Kidney epithelial cell (primary cell): ENCODE results near the gene LETM1. TPM values are rescaled to one million over a fixed set of nuclear protein-coding genes. Genes with fewer than 3 reads are reported as not detected.

Source experiments
- DNase-seq: peaks from one replicate; pipeline ENCODE4 v3.0.0-alpha.2; 2010; ENCODE audit warnings: low read depth
- H3K27me3 ChIP-seq: 2 replicates; pipeline ENCODE4 v1.6.0; 2011; ENCODE audit warnings: low read length; ENCODE audit not compliant: control insufficient read depth, insufficient read depth
- H3K36me3 ChIP-seq: 2 replicates; pipeline ENCODE4 v1.5.1; 2011; ENCODE audit warnings: low read length; ENCODE audit not compliant: control insufficient read depth, insufficient read depth
- H3K4me3 ChIP-seq: 2 replicates; pipeline ENCODE4 v1.5.1; 2011; ENCODE audit warnings: low read depth, mild to moderate bottlenecking, control low read depth, low read length
- total RNA-seq: library from RNA; depleted of rRNA; stranded (reverse); fragments of >200 nt; gene quantifications from 2 replicates; pipeline ENCODE4 v1.2.3, GENCODE V29; 2015
- TF ChIP-seq, protein P1 (sequence below): IDR thresholded peaks from 2 replicates; pipeline ENCODE4 v1.5.1; 2011; ENCODE audit warnings: mild to moderate bottlenecking, moderate library complexity, low read length, control low read depth, inconsistent platforms; ENCODE audit not compliant: insufficient read depth, poor library complexity, severe bottlenecking

LETM1 gene
- total RNA-seq, 1 donor from 2014 or later, result 41.5 TPM

GRCh38 chr4:1900624-1901023 is 44.7 kb upstream of the LETM1 start:
- no peak for DNase-seq
- TF ChIP-seq, protein P1, sequence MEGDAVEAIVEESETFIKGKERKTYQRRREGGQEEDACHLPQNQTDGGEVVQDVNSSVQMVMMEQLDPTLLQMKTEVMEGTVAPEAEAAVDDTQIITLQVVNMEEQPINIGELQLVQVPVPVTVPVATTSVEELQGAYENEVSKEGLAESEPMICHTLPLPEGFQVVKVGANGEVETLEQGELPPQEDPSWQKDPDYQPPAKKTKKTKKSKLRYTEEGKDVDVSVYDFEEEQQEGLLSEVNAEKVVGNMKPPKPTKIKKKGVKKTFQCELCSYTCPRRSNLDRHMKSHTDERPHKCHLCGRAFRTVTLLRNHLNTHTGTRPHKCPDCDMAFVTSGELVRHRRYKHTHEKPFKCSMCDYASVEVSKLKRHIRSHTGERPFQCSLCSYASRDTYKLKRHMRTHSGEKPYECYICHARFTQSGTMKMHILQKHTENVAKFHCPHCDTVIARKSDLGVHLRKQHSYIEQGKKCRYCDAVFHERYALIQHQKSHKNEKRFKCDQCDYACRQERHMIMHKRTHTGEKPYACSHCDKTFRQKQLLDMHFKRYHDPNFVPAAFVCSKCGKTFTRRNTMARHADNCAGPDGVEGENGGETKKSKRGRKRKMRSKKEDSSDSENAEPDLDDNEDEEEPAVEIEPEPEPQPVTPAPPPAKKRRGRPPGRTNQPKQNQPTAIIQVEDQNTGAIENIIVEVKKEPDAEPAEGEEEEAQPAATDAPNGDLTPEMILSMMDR, result no peak
- no peak overlapping the region for H3K4me3 ChIP-seq
- no peaks in the 10 kb centered on the region for H3K27me3 ChIP-seq
- H3K36me3 ChIP-seq, result peaks cover 3% of the 10 kb centered on the region

DNA sequence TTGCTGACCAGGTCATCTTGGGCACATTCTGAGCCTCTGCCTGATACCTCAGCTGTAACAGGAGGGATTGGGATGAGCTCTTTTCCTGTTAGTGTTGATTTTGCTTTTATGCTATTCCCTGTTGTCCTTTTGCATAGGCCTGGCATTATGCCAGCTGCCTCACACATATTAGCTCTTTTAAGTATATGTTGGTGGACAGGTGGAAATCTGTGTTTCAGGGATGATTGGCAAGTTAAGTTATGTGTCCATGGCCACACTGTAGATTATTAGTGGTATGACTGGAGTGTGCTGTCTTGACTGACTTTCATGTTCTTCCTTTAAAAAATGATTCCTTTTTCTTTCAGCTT is 44.1 kb upstream of the LETM1 start:
- H3K36me3 ChIP-seq, result peaks cover 3% of the 10 kb centered on the region
- TF ChIP-seq, protein P1, result no peak
- H3K4me3 ChIP-seq, result no peak overlapping the region
- DNase-seq, result no peak
- H3K27me3 ChIP-seq, result no peaks in the 10 kb centered on the region

- DNase-seq, result no peak
- Histone ChIP-seq H3K27me3 (no peaks in the 10 kb centered on the region), H3K36me3 (peaks cover 3% of the 10 kb centered on the region), H3K4me3 (no peak overlapping the region)
- TF ChIP-seq, protein P1, result peak; percentile 71
Measured at GRCh38 chr4:1899149-1900086, 43.5 kb upstream of the LETM1 start.

GRCh38 chr4:1898681-1899080 is 42.7 kb upstream of the LETM1 start:
- Histone ChIP-seq H3K4me3 (no peak overlapping the region), H3K27me3 (no peaks in the 10 kb centered on the region), H3K36me3 (peaks cover 3% of the 10 kb centered on the region)
- TF ChIP-seq, protein P1, result no peak
- DNase-seq, result no peak

DNA sequence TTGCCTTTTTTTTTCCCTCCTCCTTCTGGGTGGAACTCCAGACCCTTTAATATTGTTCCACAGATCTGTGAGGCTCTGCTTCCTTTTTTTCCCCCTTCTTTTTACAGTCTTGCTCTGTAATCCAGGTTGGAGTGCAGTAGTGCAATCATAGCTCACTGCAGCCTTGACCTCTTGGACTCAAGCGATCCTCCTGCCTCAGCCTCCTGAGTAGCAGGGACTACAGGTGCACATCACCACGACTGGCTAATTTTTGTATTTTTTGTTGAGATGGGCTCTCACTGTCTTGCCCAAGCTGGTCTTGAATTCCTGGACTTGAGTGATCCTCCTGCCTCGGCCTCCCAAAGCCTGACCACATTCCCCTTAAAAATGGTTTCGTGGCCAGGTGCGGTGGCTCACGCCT is 42.1 kb upstream of the LETM1 start:
- Histone ChIP-seq H3K4me3 (no peak overlapping the region), H3K36me3 (peaks cover 3% of the 10 kb centered on the region), H3K27me3 (no peaks in the 10 kb centered on the region)
- no peak for DNase-seq
- TF ChIP-seq, protein P1, result no peak

DNA sequence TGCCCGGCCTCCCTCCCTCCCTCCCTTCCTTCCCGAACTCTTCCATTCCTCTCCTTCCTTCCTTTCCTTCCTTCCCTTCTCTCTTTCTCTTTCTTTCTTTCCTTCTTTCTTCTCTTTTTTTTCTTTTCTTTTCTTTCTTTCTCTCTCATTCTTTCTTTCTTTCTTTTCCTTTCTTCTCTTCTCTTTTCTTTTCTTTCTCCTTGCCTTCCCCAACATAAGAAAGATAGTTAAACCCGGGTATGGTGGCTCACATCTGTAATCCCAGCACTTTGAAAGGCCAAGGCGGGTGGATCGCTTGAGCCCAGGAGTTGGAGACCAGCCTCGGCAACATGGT is 40.7 kb upstream of the LETM1 start:
- H3K4me3 ChIP-seq, result no peak overlapping the region
- TF ChIP-seq, protein P1, result no peak
- H3K36me3 ChIP-seq, result peaks cover 2% of the 10 kb centered on the region
- H3K27me3 ChIP-seq, result no peaks in the 10 kb centered on the region
- no peak for DNase-seq
